Thyroid gland (tissue), 4 donors: ENCODE measurements around the gene PRKCH.

Experiments used
- POLR2A ChIP-seq, 2 donors: fragments of 450-650 bp; IDR thresholded peaks; one replicate each; pipeline ENCODE4 v1.6.1; 2017; ENCODE audit warnings: antibody characterized with exemption in 2 of 2, mild to moderate bottlenecking in 2 of 2, moderate library complexity in 1 of 2
- TF ChIP-seq, protein P1 (sequence below), 6 experiments: fragments of 200-600 bp in 3 of 6; fragments of 450-650 bp in 3 of 6; sonication (generic) in 3 of 6; IDR thresholded peaks; one replicate each; pipeline ENCODE4 v1.5.1; 2016 to 2019; ENCODE audit warnings: antibody characterized with exemption in 6 of 6, mild to moderate bottlenecking in 2 of 6, inconsistent platforms in 1 of 6, moderate library complexity in 1 of 6

DNA sequence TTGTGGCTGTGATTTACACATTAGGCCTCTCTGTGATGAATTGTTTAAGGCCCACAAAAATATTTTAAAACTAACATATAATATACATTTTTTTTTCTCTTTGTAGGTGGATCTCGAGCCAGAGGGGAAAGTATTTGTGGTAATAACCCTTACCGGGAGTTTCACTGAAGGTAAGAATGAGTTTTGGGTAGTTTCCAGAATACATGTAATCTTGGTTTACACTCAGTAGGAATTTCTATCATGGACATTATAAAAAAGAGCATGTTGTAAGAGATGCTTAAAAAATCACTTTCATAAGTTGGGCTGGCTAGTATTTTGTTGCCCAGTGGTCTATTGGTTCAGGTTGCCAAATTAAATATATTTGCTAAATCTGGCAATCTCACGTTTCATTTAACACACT is 69.7 kb downstream of the PRKCH start:
- TF ChIP-seq, protein P1, sequence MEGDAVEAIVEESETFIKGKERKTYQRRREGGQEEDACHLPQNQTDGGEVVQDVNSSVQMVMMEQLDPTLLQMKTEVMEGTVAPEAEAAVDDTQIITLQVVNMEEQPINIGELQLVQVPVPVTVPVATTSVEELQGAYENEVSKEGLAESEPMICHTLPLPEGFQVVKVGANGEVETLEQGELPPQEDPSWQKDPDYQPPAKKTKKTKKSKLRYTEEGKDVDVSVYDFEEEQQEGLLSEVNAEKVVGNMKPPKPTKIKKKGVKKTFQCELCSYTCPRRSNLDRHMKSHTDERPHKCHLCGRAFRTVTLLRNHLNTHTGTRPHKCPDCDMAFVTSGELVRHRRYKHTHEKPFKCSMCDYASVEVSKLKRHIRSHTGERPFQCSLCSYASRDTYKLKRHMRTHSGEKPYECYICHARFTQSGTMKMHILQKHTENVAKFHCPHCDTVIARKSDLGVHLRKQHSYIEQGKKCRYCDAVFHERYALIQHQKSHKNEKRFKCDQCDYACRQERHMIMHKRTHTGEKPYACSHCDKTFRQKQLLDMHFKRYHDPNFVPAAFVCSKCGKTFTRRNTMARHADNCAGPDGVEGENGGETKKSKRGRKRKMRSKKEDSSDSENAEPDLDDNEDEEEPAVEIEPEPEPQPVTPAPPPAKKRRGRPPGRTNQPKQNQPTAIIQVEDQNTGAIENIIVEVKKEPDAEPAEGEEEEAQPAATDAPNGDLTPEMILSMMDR (IDR thresholded peaks at IDR 0.05) = no peak
- no peak for TF ChIP-seq POLR2A (IDR thresholded peaks at IDR 0.05)
